Right renal pelvis (tissue), 4 donors: Measurements from ENCODE around the gene FTSJ3. TPM values are rescaled to one million over a fixed set of nuclear protein-coding genes. Genes with fewer than 3 reads are reported as not detected.

ENCODE experiments used
- DNase-seq, 4 donors: peaks; one replicate each; pipeline ENCODE4 v3.0.0-alpha.2; 2013; ENCODE audit warnings: low read depth in 4 of 4, low spot score in 3 of 4, missing footprints in 1 of 4
- polyA plus RNA-seq, 4 donors: library from polyadenylated mRNA; unstranded; fragments of 120-200 nt; gene quantifications; one replicate each; pipeline ENCODE4 v1.2.1, GENCODE V29; 2013; ENCODE audit not compliant: insufficient read length in 4 of 4

Gene FTSJ3
- polyA plus RNA-seq, 4 donors, result 56.2 to 69.1 (median 60.3) TPM

GRCh38 chr17:63843387-63843888, 16.0 kb upstream of the FTSJ3 start:
- peak in 1 of 4 donors; percentile 16 for DNase-seq

GRCh38 chr17:63842540-63843386, 15.3 kb upstream of the FTSJ3 start, which contains the start of gene SMARCD2:
SMARCD2 (minus strand) TSS chr17:63842685; CDS start chr17:63842674, 11 bp downstream.
- peak; percentile 94 to 98 (median 97) for DNase-seq

GRCh38 chr17:63842173-63842539, 14.7 kb upstream of the FTSJ3 start:
- no peak for DNase-seq

GRCh38 chr17:63841350-63842172, 14.1 kb upstream of the FTSJ3 start:
- DNase-seq, result peak in 1 of 4 donors; percentile 16

- DNase-seq, result no peak
Measured at GRCh38 chr17:63840591-63841349, 13.3 kb upstream of the FTSJ3 start.

GRCh38 chr17:63838631-63839171, 11.2 kb upstream of the FTSJ3 start:
- DNase-seq, result peak in 1 of 4 donors; percentile 35

- no peak for DNase-seq
Measured at GRCh38 chr17:63837962-63838600, 10.6 kb upstream of the FTSJ3 start.

GRCh38 chr17:63837480-63837879, 10.0 kb upstream of the FTSJ3 start:
- DNase-seq, result no peak

GRCh38 chr17:63836811-63837210, 9.3 kb upstream of the FTSJ3 start:
- DNase-seq, result no peak

- no peak for DNase-seq
Measured at GRCh38 chr17:63835167-63835720, 7.8 kb upstream of the FTSJ3 start.

- DNase-seq, result peak in 1 of 4 donors; percentile 35
Measured at GRCh38 chr17:63834431-63835166, 7.1 kb upstream of the FTSJ3 start.

GRCh38 chr17:63833741-63834373, 6.4 kb upstream of the FTSJ3 start:
- DNase-seq, result no peak

- DNase-seq, result no peak
Measured at GRCh38 chr17:63833026-63833740, 5.7 kb upstream of the FTSJ3 start.

GRCh38 chr17:63832455-63832854, 5.0 kb upstream of the FTSJ3 start:
- DNase-seq, result no peak

- DNase-seq, result no peak
Measured at GRCh38 chr17:63832014-63832413, 4.6 kb upstream of the FTSJ3 start.

GRCh38 chr17:63831505-63831904, 4.0 kb upstream of the FTSJ3 start:
- no peak for DNase-seq

GRCh38 chr17:63830904-63831491, 3.5 kb upstream of the FTSJ3 start:
- no peak for DNase-seq
